Stimulated activated CD8-positive, alpha-beta memory T cell treated with anti-CD3 and anti-CD28 coated beads, Interleukin-15, amount 100 ng/mL, for 24 hours (primary cell): ENCODE measurements around the gene SLC34A1.
"Not testable (repeated sequence)": the region's sequence is repeated elsewhere in the genome, so short reads cannot be mapped to it uniquely, and the experiment has no call there.

ENCODE experiments used
- DNase-seq: peaks from one replicate; pipeline ENCODE4 v3.0.0-alpha.2; 2020; ENCODE audit warnings: low read depth

Gene SLC34A1

GRCh38 chr5:177355162-177355867 is 28.9 kb upstream of the SLC34A1 start:
- no peak for DNase-seq

DNA sequence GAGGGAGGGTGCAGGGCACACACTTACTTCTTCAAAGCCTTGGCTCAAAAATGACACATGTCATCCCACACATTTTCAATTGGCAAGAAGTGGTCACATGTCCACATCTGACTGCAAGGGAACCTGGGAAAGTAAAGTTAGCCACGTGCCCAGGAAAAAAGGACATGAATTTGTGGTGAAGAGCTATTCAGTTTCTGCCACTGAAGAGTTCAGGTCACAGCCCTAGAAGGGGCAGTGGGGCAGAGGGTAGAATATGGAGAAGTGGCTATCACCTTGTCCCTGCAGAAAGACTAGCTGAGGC is 28.4 kb upstream of the SLC34A1 start:
- no peak for DNase-seq

GRCh38 chr5:177356746-177357145 is 27.5 kb upstream of the SLC34A1 start:
- DNase-seq: no peak

DNA sequence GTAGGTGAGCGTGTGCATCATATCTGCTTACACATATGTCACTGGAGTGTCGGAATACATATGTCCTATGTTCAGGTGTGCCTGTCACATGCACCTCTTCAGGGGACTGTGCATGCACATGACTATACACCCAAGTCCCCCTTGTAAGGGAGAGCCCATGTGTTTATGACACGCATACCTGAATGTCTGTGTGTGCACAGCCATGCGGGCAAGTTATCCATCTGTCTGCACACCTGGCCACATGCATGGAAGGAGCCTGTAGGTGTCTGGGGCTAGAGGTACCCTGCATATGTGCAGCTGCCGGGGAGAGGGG is 27.1 kb upstream of the SLC34A1 start:
- DNase-seq: no peak

DNA sequence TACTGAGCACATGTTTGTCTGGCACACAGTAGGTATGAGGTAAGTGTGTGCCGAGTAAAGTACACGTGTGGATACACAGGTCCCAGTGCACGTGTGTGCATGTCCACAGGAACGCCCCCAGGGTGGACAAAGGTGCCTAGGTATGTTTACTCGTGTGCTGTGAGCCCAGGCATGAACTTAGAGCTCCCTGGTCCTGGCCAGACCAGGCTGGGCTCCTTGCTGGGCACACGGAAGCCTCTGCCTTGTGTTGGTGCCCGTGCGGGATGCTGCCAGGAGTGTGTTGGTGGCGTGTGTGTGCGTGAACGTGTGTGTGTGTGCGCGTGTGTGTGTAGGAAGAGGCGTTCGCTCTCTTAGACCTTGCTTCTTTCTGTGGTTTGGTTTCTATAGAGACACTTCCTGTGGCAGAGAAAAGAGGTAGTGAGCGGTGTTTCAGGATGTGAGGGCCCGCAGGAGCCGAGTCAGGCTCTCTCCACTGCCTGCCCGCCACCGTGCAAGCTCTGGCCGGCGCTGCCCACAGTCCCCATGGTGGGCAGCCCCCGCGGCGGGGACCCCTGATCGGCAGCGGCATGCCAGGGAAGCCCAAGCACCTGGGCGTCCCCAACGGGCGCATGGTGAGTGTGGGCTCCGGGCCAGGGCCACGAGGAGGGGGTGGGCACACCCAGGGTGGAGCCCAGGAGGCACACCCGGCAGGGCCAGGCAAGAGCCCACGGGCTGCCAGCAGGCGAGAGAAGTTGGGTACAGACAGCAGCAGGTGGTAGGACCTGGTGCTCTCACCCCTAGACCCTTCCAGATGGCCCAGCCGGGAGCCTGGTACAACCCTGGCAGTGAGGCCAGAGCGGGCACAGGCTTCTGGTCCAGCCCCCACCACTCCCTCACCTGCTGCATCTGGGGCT is 26.5 kb upstream of the SLC34A1 start, which contains the start of gene RGS14:
RGS14 (plus strand) TSS at position 466 of the 893 bp plus-strand sequence; CDS start at position 567, 101 bp downstream.
- DNase-seq: no peak

DNA sequence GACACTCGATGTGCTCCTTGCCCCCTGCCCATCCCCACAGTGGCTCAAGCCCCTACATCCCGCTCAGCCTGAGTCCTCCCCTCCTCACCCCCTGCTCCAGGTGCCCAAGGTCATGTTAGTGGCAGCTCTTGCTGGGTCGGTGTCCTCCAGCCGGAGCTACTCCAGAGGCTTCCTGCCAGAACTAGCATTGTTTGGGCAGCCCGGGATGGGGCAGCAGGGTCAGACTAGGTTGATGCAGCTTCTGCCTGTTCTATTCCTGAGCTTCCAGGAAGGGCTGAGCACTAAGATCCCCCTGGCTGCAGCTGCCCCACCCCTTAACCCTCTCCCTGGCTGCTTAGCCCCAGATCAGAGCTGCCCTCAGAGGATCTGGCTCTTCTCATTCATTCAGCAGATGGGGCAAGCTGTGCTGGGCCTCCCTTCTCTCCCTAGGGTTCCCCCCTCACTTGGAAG is 25.8 kb upstream of the SLC34A1 start:
- no peak for DNase-seq

DNA sequence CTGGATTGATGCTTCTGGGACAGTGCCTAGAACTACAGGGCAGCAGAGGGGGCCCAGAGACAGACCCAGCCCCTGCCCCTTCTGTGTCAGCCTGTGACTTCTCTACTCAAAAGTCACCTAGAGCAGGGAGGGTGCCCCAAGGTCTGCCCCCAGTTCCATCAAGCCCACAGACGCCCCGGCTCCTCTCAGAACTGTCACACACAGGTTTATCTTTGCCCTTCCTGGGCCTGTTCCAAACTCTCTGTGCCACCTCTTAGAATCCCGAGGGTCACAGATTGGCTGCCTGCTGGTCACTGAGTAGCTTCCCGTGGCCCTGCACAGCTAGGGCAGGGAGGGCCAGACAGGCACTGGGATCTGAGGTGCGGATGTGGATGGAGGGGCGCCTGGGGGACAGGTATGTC is 24.8 kb upstream of the SLC34A1 start:
- DNase-seq: no peak

GRCh38 chr5:177359860-177360259 is 24.4 kb upstream of the SLC34A1 start:
- DNase-seq: no peak

DNA sequence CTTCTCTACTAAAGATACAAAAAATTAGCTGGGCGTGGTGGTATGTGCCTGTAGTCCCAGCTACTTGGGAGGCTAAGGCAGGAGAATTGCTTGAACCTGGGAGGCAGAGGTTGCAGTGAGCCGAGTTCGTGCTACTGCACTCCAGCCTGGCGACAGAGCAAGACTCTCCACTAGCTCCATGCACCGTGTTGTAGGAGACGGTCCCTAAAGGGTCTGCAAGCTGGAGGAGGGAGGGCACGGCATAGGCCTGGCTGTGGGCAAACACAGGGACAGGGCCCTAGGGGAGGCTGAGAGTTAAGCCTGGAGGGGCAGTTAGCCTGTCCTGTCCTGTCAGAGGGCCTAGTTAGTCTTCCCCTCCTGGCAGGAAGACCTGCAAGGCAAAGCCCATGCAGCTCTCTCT is 23.5 kb upstream of the SLC34A1 start:
- not testable (repeated sequence) for DNase-seq

DNA sequence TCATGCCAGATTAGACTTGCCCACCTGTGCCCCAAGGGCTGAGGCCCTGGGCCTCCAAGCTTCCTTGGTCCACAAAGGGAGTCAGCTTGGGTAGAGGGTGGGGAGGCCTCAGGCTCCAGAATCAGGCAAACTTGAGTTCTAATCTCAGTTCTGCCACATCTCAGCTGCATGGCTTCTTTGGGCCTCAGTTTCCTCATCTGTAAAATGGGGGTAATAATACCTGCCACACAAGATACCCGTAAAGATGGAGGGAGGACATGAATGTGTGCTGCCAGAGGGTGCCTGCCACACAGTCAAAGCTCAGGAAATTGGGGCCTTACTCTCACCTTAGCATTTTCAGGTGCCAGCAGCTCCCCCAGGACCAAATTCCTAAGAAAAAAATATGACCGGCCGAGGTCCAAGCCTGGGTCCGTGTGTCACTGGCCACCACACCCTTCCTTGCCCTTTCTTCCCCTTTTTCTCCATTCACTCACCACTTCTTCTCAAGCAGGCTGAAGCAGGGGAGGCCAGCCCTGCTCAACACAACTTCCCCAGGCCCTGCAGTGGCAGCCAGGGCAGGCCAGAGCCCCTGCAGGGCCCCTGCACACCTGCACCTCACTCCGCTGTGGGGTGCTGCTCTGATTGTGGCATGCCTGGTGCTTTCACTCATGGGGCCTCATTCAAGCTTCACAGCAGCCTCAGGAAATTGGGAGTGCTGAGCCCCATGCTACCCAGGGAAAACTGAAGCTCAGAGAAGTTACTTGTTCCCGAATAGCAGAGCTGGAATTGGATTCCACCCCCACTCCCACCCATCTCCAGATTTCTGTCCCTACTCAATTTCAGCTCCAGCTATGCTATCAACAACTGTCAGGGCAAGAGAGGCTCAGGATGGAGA is 22.6 kb upstream of the SLC34A1 start:
- no peak for DNase-seq

DNA sequence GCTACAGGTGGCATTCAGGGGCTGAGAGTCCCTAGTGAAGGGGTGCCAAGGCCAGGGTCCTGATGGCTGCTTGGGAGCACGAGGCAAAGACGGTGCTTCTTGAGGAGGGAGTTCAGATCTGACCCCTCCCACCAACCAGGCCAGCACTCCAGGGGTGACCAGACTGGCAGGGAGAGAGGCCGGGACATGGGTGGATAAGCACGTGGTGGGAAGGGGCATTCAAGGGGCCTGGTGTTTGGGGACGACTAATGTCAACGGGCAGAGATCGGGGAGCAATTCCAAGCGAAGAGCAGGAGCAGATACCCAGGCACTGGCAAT is 22.0 kb upstream of the SLC34A1 start:
- DNase-seq: no peak

DNA sequence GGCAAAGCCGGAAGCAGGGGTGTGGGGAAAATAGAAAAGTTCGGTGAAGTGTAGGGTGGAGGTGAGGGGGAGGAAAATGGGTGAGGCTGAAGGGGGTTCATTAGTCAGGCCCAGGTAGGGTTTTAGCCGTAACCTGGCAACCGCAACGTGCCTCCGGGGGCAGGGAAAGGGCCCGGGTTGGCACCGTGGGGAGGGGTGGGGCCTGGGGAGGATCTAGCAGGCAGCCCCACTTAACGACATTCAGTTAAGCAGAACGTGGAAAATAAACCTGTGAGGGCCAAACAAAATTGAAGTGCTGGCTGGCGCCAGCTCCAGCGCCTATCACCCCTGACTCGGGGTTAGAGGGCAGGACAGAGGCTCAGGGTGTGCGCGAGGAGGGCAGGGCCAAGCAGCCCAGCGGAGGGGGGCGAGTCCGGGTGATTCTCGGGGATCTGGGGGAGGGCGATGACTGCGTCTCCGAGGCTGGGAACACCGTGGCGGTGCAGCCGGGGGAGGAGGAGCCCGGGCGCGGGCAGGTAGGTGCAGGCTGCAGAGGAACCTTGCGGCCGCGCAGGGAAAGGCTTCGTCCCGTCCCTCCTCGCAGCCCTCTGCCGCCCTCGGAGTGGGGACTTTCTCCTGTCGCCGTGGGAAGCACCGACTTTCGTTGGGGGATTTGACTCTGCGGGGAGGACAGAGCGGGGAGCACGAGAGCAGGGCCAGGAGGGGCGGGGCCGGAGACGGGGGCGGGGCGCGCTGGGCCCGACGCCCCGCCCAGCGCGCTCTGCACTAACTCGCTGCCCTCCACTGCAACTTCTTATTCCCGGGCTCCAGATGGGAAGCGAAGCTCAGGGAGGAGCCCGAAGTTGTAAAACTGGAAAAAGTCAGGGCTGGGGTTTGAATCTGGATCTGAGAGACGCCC is 21.4 kb upstream of the SLC34A1 start:
- DNase-seq: peak; percentile 40

GRCh38 chr5:177363565-177363964 is 20.7 kb upstream of the SLC34A1 start:
- no peak for DNase-seq

DNA sequence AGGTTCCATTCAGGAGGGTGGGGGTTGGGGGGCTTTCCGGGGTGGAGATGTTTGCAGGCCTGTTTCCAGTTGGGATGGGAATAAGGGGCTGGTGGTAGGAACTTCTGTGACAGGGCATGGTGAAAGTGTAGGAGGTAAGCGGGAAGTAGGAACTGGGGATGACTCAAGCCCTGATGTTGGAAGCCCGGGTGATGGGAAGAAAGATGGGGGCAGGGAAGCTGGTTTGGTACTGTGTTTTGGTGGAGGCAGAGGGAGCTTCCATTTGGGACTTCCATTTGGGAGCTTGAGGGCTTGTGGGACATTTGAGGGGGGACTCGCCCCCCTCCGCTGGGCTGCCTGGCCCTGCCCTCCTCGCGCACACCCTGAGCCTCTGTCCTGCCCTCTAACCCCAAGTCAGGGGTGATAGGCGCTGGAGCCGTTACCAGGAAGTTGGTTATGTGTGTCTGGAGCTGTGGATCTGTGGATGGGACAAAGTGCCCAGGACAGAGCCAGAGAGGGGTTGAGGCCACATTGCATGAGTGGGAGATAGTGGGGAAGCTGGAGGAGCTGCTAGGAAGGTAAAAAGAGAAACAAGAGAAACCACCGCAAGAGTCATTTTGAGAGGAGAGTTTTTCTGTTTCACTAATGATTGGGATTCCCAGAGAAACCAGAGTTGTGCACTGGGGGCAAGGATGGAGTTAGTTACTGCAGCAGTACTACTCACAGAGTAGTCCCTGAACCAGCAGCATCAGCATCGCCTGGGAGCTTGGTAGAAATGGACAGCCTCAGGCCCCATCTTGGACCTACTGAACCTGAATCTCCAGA is 19.9 kb upstream of the SLC34A1 start:
- no peak for DNase-seq

DNA sequence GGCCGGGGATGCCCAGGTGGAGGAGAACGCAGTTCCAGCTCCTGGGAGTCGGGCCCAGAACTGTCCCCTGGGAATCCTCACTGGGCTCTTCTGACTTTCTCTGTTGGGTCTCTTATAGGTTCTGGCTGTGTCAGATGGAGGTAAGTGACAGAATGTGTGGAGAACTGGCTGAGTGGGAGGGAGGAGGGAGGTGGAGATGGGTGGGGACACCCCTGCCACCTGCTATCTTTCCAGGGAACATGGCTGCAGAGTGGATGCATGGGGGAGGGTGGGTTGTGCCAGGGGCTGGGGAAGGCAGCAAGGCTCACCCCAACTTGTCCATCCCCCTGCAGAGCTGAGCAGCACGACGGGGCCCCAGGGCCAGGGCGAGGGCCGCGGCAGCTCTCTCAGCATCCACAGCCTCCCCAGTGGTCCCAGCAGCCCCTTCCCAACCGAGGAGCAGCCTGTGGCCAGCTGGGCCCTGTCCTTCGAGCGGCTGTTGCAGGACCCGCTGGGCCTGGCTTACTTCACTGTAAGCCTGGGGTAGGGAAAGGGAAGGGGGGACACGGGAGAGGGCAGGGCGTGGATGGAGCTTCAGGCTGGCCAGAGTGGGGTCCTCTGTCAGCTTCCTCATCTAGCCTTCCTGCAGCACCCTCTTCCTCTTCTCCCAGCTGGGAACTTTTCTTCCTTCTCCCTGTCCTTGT is 18.2 kb upstream of the SLC34A1 start:
- no peak for DNase-seq

DNA sequence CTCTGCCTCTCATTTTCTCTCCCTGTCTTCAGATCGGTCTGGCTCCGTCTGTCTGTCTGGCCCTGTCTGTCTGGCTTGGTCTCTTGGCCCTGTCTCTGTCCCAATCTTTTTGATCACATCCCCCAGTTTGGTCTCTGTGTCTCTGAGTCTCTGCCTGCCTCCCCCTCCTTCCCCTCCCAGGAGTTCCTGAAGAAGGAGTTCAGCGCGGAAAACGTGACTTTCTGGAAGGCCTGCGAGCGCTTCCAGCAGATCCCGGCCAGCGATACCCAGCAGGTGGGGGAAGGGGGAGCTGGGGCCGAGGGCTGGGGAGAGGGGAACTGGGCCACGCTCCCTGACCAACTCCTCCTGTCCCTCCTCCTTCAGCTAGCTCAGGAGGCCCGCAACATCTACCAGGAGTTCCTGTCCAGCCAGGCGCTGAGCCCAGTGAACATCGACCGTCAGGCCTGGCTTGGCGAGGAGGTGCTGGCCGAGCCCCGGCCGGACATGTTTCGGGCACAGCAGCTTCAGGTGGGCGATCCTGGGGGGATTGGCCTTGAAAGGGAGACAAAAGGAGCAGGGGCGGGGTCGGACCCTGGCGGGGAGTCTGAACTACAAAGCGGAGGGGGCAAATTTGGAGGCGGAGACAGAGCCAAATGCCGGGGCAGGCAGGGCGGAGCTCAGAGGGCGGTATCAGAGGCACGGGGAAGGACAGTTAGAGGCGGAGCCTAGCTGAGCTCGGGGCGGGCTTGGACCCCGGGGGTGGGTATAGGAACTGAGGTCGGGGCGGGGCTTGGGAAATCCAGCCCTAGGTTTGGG is 17.5 kb upstream of the SLC34A1 start:
- no peak for DNase-seq

GRCh38 chr5:177367323-177367848 is 16.8 kb upstream of the SLC34A1 start:
- no peak for DNase-seq

GRCh38 chr5:177367981-177368868 is 16.0 kb upstream of the SLC34A1 start:
- no peak for DNase-seq
